GM18502 (cell line): ENCODE data around the gene NCS1.
"Not testable (repeated sequence)": the region's sequence is repeated elsewhere in the genome, so short reads cannot be mapped to it uniquely, and the experiment has no call there.

ENCODE experiments used
- ATAC-seq: cut with Tn5 transposase; IDR thresholded peaks from one replicate; pipeline ENCODE4 v1.9.1; 2021; ENCODE audit warnings: mild to moderate bottlenecking; ENCODE audit not compliant: unreplicated experiment, poor library complexity

The NCS1 gene

DNA sequence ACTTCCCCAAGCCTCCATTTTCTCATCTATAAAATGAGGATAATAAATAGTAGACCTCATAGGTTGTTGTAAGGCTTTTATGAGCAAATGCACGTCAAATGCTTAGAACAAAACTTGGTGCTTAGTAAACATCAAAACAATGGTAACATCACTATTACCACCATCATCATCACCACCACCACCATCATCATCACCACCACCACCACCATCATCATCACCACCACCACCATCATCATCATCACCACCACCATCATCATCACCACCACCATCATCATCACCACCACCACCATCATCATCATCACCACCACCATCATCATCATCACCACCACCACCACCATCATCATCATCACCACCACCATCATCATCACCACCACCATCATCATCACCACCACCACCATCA is 105.3 kb downstream of the NCS1 start:
- not testable (repeated sequence) for ATAC-seq

DNA sequence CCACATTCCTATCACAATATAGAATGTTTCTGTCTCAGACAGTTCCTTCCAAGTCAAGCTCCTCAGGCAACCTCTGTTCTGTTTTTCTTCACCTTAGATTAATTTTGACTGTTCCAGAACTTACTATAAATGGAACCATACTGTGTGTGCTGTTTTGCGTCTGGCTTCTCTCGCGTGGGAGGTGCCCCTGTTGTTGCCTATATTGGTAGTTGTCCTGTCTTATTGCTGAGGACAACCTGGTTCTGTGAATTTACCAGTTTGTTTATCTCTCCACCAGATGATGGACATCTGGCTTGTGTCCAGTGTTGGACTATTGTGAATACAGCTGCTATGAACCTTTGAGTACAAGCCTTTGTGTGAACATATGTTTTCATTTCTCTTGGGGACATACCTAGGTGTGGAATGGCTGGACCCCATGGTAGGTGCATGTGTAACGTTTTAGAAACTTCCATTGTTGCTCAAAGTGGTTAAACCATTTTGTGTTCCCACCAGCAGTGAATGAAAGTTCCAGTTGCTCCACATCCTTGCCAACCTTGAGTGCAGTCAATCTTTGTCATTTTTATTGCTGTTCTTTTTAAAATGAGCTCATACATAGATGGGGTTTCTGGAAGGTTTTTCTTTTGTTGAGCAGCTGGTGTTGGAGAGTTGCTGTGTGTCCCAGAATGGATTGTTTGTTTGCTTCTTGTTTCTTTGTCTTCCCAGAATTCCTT is 111.5 kb downstream of the NCS1 start:
- ATAC-seq = no peak

GRCh38 chr9:130284249-130284625 is 112.0 kb downstream of the NCS1 start:
- ATAC-seq = no peak

- ATAC-seq = no peak
These were observed 112.5 kb downstream of the NCS1 start for GRCh38 chr9:130284690-130285089.

GRCh38 chr9:130285271-130285670 is 113.1 kb downstream of the NCS1 start:
- no peak for ATAC-seq

GRCh38 chr9:130286072-130286770 is 114.0 kb downstream of the NCS1 start:
- ATAC-seq = no peak
